Measurements from ENCODE around the gene OGDHL.

GRCh38 chr10:49700997-49701396 is 61.1 kb downstream of the OGDHL start:
- TF ChIP-seq POLR2A (IDR thresholded peaks at IDR 0.05; ENCODE audit: low read depth, low read length) (no peak), TAF1 (IDR thresholded peaks at IDR 0.05; ENCODE audit: borderline replicate concordance, low read depth, low read length) (no peak), POLR2AphosphoS5 (IDR thresholded peaks at IDR 0.05; ENCODE audit: low read depth, low read length) (no peak)
